Measurements from ENCODE around the gene ARMH4. TPM values are rescaled to one million over a fixed set of nuclear protein-coding genes. Genes with fewer than 3 reads are reported as not detected.
"Not testable (repeated sequence)": the region's sequence is repeated elsewhere in the genome, so short reads cannot be mapped to it uniquely, and the experiment has no call there.

Gene ARMH4
- total and polyA plus RNA-seq, 5 experiments from 2014 or later, result not detected

DNA sequence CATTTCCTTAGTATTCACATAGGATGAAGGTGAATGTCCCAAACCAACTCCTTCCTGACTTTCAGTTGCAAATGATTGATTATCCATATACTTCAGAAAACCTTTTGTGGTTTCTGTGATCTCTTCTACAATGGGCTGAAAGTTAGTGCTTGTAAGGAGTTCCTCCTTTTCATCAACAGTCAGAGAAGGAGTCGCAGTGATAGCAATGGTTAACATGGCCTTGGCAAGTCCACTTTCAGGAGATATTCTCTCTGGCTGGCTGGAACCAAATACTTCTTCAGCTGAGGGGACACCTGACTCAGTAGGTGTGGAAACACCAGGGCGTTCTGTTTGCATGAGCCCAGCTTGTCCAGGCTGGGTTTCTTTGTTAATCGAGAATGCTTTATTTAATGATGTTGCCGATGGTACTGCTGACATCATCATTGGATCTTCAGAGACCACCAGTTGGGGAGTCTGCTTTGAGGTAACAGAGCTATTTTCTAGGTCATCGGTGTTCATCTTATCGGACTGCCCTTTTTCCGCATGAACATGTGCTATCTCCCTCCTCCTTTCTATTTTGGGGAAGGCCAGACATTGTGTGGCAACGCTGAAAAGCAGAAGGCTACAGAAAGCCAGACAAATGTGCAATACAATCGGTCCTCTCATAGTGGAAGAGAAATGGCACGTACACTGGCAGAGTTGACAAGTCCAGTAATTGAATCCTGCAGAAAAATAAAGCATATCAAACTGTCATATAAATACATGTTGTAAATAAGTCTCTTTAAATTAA lies 13.1 kb downstream of the ARMH4 start:
- no peaks in the 10 kb centered on the region for H3K9me3 Mint-ChIP-seq
- DNase-seq (no peak), ATAC-seq (no peak)
- POLR2A ChIA-PET, result no interaction called here
- H3K27ac Mint-ChIP-seq, result no peak overlapping the region
- H3K4me1 Mint-ChIP-seq, result no peaks in the 10 kb centered on the region
- H3K4me3 Mint-ChIP-seq, result no peak overlapping the region
- H3K36me3 Mint-ChIP-seq, result no peaks in the 10 kb centered on the region
- H3K27me3 Mint-ChIP-seq, result peaks cover 0 to 6% (median 4%) of the 10 kb centered on the region in 5 donors

DNA sequence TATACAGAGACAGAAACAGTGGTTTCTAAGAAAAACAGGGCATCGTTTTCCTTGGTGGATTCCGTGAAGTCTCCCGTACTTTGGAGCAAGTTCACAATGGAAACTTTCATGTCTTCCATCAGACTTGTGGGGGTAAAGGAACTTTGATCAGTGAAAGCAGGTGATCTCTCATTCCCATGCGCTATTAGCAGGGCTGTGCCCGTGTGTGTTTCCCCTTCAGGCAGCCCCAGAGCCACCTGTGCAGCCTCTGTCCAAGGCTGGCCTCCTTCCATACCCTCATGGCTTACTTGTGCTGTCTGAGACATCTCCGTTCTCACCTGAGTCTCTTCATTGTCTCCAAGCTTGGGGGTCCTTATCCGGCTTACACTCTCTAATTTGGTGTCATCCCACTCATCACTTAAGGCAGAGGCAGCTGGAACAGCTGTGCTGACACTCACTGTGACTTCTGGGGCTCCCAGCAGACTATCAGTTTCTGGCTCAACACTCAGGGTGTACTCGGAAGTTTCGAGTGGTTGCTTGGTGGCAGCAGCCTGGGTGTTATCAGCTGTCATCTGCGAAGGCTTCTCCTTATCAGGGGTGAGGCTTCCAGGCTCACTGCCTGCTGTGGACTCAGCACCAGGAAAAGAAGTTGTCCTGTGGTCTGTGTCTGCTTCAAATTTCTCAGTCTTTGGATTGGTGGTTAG lies 13.8 kb downstream of the ARMH4 start:
- Mint-ChIP-seq H3K36me3 (no peaks in the 10 kb centered on the region), H3K4me3 (no peak overlapping the region), H3K27ac (no peak overlapping the region), H3K4me1 (no peaks in the 10 kb centered on the region), H3K27me3 (peaks cover 0 to 6% (median 4%) of the 10 kb centered on the region in 5 donors), H3K9me3 (no peaks in the 10 kb centered on the region)
- DNase-seq (no peak), ATAC-seq (no peak)
- POLR2A ChIA-PET, result no interaction called here

DNA sequence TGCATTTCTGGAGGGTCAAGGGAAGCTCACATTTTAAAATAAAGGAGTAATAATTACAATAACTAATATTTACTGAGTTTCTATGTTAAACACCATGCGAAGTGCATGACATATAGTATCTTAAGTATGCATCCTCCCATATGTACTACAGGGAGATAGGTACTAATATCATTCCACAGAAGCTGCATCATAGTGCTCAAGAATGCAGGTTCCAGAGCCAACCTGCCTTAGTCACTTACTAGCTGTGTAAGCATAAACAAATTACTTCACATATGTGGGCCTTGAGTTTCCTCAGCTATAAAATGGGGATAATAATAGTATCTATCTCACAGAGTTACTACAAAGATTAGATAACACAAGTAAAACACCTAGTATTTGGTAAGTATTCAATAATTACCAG lies 18.3 kb downstream of the ARMH4 start:
- H3K36me3 Mint-ChIP-seq, result no peaks in the 10 kb centered on the region
- H3K4me3 Mint-ChIP-seq, result no peak overlapping the region
- peaks cover 0 to 10% (median 3%) of the 10 kb centered on the region in 5 donors for H3K27me3 Mint-ChIP-seq
- POLR2A ChIA-PET, result no interaction called here
- H3K27ac Mint-ChIP-seq, result no peak overlapping the region
- ATAC-seq, result no peak
- H3K4me1 Mint-ChIP-seq, result no peaks in the 10 kb centered on the region
- no peak for DNase-seq
- no peaks in the 10 kb centered on the region for H3K9me3 Mint-ChIP-seq

DNA sequence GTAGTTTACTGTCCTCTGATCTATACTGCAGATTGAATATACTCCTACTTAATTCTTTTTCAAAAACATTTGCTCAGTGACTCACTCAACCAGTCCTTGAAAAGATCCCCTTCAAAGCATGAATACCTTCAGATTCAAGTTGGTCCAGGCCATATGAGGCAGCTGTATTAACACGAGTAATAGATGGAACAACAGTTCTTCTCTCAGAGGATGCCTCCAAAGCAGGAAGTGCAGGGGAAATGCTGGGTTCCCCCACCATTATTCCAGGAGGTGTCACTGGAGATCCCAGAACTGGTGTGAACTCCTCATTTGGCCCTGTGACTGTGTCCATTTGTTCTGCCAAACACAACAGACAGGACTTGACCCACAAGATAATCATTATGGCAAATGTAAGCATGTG lies 20.6 kb downstream of the ARMH4 start:
- peaks cover 0 to 5% (median under 1%) of the 10 kb centered on the region in 5 donors for H3K27me3 Mint-ChIP-seq
- no peak overlapping the region for H3K4me3 Mint-ChIP-seq
- DNase-seq (no peak), ATAC-seq (no peak)
- no peak overlapping the region for H3K27ac Mint-ChIP-seq
- peaks cover 0 to 3% (median under 1%) of the 10 kb centered on the region in 3 donors for H3K36me3 Mint-ChIP-seq
- POLR2A ChIA-PET, result no interaction called here
- no peaks in the 10 kb centered on the region for H3K4me1 Mint-ChIP-seq
- H3K9me3 Mint-ChIP-seq, result peaks cover 0 to 8% (median 0%) of the 10 kb centered on the region in 9 donors

DNA sequence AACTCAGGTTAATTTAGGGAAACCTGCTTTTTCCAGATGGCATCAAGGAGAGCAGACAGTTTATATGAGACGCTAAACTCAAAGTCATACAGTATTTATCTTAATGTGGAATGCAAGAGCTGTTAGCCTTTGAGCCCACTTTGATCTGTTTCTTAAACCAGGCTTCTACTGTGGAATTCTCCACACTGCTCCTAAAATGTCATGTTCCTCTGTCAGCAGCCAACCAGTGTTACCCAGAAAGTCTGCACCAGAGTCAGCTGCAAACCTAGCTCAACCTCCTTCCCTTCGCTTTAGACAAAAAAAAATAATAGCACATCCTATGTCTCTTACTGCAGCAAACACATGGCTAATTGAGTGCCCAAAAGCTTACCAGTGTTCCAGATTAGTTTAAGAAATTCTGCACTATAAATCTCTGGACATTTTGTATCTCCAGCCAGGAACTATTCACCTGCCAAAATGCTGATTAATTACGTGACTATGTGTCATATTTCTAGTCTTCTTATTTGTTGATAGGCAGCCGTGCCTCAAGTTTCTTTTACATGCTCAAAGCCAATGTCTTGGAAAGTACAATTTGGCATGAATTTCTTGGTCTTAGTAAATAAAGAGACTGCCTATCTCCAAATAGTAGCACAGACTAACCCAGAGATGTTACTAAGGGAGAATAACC lies 21.8 kb downstream of the ARMH4 start:
- Mint-ChIP-seq H3K27ac (no peak overlapping the region), H3K9me3 (peaks cover 0 to 19% (median 10%) of the 10 kb centered on the region in 9 donors), H3K27me3 (peaks cover 0 to 6% (median 3%) of the 10 kb centered on the region in 5 donors), H3K4me1 (no peaks in the 10 kb centered on the region), H3K36me3 (peaks cover 0 to 12% (median 10%) of the 10 kb centered on the region in 3 donors), H3K4me3 (no peak overlapping the region)
- POLR2A ChIA-PET, result no interaction called here
- DNase-seq (no peak), ATAC-seq (no peak)

DNA sequence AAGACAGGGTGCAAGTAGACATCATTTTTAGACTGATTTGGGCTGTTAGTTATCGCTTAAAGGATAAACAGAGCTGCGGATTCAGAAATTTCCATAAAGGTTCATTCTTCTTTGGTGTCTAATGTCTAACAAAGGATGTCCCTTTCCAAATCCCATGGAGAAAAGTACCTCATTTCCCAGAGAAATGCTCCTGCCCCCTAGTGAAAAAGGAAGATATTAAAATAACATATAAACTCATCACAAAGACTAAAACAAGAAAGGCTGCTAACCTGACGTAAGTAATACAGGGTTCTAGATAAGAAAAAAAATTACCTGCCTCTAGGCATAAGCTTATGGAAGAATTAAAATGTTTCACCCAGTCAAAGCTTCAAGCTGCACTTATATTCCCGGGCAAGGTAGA lies 22.8 kb downstream of the ARMH4 start:
- Mint-ChIP-seq H3K4me3 (no peak overlapping the region), H3K27me3 (peaks cover 0 to 6% (median 0%) of the 10 kb centered on the region in 5 donors), H3K36me3 (peaks cover under 1 to 14% (median 12%) of the 10 kb centered on the region in 3 donors), H3K27ac (no peak overlapping the region), H3K4me1 (no peaks in the 10 kb centered on the region), H3K9me3 (peaks cover 0 to 24% (median 16%) of the 10 kb centered on the region in 9 donors)
- POLR2A ChIA-PET, result no interaction called here
- DNase-seq (no peak), ATAC-seq (no peak)

DNA sequence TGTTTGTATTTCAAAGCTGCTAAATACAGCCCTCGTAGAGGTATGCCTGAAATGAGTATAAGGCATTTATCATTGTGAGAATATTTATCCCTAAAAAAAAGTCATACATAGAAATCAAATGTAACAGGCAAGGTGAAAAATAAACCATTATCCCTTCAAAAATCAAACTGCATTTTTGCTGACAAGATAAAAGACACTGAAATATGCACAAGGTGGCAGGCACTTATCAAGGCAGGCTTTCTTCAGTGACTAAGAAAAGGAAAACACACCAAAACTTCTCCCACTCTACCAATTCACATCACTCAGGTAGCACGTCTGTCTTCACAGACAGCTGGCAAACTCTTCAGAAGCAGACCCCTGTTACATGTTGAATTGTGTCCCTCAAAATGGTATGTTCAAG lies 23.6 kb downstream of the ARMH4 start:
- no peak overlapping the region for H3K27ac Mint-ChIP-seq

DNA sequence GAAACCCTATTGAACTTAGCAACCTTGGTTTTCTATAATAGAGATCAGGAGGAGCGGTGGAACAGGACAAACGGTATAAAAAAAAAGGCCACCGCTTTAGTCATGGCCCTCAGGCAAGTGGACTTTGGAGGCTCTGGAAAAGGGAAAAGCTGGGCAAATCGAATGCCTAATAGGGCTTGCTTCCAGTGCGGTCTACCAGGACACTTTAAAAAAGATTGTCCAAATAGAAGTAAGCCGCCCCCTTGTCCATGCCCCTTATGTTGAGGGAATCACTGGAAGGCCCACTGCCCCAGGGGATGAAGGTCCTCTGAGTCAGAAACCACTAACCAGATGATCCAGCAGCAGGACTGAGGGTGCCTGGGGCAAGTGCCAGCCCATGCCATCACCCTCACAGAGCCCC lies 29.5 kb downstream of the ARMH4 start:
- DNase-seq, POLR2A ChIA-PET, H3K27me3 Mint-ChIP-seq, ATAC-seq, H3K4me3 Mint-ChIP-seq, H3K4me1 Mint-ChIP-seq, H3K27ac Mint-ChIP-seq: not testable (repeated sequence)
- Mint-ChIP-seq H3K36me3 (peaks cover 2 to 14% (median 12%) of the 10 kb centered on the region in 3 donors), H3K9me3 (peaks cover 0 to 26% (median 16%) of the 10 kb centered on the region in 9 donors)

More for the DNA sequence above, 23.6 kb downstream of the ARMH4 start:
- Mint-ChIP-seq H3K27me3 (peaks cover 0 to 6% (median 0%) of the 10 kb centered on the region in 5 donors), H3K36me3 (peaks cover 2 to 14% (median 12%) of the 10 kb centered on the region in 3 donors), H3K9me3 (peaks cover 0 to 26% (median 16%) of the 10 kb centered on the region in 9 donors), H3K4me1 (no peaks in the 10 kb centered on the region), H3K4me3 (no peak overlapping the region)
- POLR2A ChIA-PET, result no interaction called here
- DNase-seq, result no peak
- ATAC-seq, result no peak

DNA sequence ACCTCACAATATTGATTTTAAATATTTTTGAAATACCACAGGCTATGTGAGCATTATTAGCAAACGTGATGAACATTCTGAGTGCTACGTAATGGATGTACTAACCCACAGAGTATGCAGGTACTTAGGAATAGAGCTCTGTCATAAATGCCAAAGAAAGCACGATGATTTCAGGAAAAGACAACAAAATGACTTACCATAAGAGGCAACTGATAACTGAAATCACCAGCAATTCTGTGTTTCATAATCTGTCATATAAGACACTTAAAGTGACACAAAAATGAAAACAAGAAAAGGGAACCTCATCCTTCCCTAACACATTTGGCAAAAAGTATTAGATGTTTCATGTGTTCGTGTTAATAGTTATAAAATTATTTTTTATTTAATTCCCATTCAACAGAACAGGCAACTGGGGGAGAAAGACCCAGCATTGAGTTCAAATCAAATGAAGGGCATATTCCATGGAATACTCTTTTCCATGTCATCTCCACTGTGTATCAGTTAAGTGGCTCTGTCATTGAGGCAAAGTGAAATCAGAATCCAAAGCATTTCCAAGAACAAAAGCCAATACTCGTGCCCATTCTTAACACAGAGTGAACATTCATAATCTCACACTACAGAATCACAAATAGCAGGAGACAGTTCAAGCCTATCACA lies 30.4 kb downstream of the ARMH4 start:
- Mint-ChIP-seq H3K4me1 (no peaks in the 10 kb centered on the region), H3K9me3 (peaks cover 0 to 22% (median 16%) of the 10 kb centered on the region in 9 donors), H3K4me3 (no peak overlapping the region), H3K36me3 (peaks cover 2 to 12% (median 11%) of the 10 kb centered on the region in 3 donors), H3K27me3 (peaks cover 2 to 11% (median 4%) of the 10 kb centered on the region in 5 donors), H3K27ac (no peak overlapping the region)
- DNase-seq (no peak), ATAC-seq (no peak)
- POLR2A ChIA-PET, result no interaction called here

DNA sequence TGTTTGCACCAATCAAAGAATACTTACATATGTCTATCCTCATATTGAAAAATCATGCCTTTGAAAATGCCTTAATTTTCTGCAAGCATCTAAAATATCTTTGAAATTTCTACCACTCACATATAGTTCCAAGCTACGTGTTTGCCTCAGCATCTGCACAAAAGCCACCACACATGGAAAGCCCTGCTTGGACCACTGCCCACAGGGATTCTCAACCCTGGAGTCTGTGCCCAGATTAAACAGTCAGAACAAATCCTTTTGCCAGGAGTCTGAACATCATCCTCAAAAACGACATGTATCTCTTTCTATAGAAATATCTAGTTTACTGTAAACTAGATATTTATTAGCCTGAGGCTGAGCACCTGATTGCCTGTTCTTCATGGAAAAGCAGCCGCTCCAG lies 32.6 kb downstream of the ARMH4 start:
- peaks cover 0 to 2% (median 0%) of the 10 kb centered on the region in 3 donors for H3K36me3 Mint-ChIP-seq
- peaks cover 0 to 4% (median 2%) of the 10 kb centered on the region in 9 donors for H3K9me3 Mint-ChIP-seq
- H3K4me1 Mint-ChIP-seq, result no peaks in the 10 kb centered on the region
- POLR2A ChIA-PET, result no interaction called here
- no peak for DNase-seq
- ATAC-seq, result no peak
- peaks cover 5 to 14% (median 8%) of the 10 kb centered on the region in 5 donors for H3K27me3 Mint-ChIP-seq
- no peak overlapping the region for H3K4me3 Mint-ChIP-seq
- H3K27ac Mint-ChIP-seq, result no peak overlapping the region

DNA sequence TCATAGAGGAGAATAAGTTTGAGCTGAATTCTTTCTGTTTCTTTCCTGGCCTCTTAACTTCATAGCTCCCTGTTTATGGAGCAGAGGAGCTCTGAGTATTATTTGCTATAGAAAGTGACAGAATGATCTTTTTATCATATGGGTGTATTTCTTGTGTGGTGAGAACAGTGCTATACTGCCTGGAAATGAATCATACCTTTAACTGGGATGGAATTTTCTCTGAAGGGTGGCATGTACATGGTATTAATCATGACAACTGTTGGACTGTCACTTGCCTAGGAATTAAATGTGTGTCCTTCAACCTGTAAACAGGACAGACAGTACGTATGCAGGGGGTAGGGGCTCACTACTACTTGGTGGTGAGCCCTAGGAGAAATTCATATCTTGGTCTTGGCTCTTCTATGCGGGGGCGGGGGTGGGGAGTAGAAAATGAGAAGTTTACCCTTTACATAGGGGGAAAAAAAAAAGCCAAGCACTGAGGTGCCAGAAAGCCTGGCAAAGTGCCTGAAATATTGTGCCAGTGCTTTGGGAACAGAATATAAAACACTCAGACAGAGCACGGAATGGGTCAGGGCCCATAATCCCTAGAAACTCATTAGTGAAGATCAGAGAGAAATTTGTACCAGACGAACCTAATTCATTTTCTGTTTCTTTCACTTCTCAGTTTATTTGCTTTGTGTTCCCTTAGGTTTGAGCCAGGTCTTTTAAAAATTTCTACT lies 33.8 kb downstream of the ARMH4 start:
- no peak overlapping the region for H3K4me3 Mint-ChIP-seq
- no peak overlapping the region for H3K27ac Mint-ChIP-seq

DNA sequence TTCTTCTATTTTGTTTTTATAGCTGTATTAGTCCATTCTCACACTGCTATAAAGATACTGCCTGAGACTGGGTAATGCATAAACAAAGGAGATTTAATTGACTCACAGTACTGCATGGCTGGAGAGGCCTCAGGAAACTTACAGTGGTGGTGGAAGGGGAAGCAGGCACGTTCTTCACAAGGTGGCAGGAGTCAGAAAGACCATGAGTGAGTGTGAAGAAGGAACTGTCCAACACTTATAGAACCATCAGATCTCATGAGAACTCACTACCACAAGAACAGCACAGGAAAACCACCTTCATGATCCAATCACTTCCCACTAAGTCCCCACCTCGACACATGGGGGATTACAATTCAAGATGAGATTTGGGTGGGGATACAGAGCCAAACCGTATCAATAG lies 42.3 kb downstream of the ARMH4 start:
- POLR2A ChIA-PET, result no interaction called here
- Mint-ChIP-seq H3K4me1 (no peaks in the 10 kb centered on the region), H3K36me3 (no peaks in the 10 kb centered on the region), H3K9me3 (no peaks in the 10 kb centered on the region), H3K4me3 (no peak overlapping the region), H3K27ac (peak overlapping the region in 1 of 10 donors; percentile 72), H3K27me3 (peaks cover 2 to 17% (median 7%) of the 10 kb centered on the region in 5 donors)
- no peak for DNase-seq
- ATAC-seq, result no peak

More for the DNA sequence above, 33.8 kb downstream of the ARMH4 start:
- no peaks in the 10 kb centered on the region for H3K36me3 Mint-ChIP-seq
- POLR2A ChIA-PET, result no interaction called here
- H3K27me3 Mint-ChIP-seq, result peaks cover 5 to 20% (median 10%) of the 10 kb centered on the region in 5 donors
- ATAC-seq, result no peak
- H3K9me3 Mint-ChIP-seq, result no peaks in the 10 kb centered on the region
- no peaks in the 10 kb centered on the region for H3K4me1 Mint-ChIP-seq
- DNase-seq, result no peak
